ENCODE measurements around the gene PLAC1.

The PLAC1 gene

GRCh38 chrX:134602410-134602809 lies 55.9 kb downstream of the PLAC1 start:
- Histone ChIP-seq H3K4me3 (ENCODE audit: low read length) (no peak overlapping the region), H3K36me3 (ENCODE audit: insufficient read depth, low read depth, low read length) (no peaks in the 10 kb centered on the region), H3K9ac (ENCODE audit: low read depth, low read length) (no peak overlapping the region), H3K4me1 (ENCODE audit: insufficient read depth, low read length) (peaks cover 4% of the 10 kb centered on the region; the same call in 1 of the 2 replicates), H3K9me3 (ENCODE audit: insufficient read depth, low read depth, low read length) (no peaks in the 10 kb centered on the region), H3K27me3 (ENCODE audit: insufficient read depth, low read length) (no peaks in the 10 kb centered on the region), H3K27ac (ENCODE audit: low read length) (no peak overlapping the region)

- Histone ChIP-seq H3K4me1 (ENCODE audit: insufficient read depth, low read length) (peaks cover 4% of the 10 kb centered on the region; the same call in 1 of the 2 replicates), H3K9ac (ENCODE audit: low read depth, low read length) (no peak overlapping the region), H3K9me3 (ENCODE audit: insufficient read depth, low read depth, low read length) (no peaks in the 10 kb centered on the region), H3K4me3 (ENCODE audit: low read length) (no peak overlapping the region), H3K27ac (ENCODE audit: low read length) (no peak overlapping the region), H3K27me3 (ENCODE audit: insufficient read depth, low read length) (no peaks in the 10 kb centered on the region), H3K36me3 (ENCODE audit: insufficient read depth, low read depth, low read length) (no peaks in the 10 kb centered on the region)
Observed at GRCh38 chrX:134601240-134601765, 57.0 kb downstream of the PLAC1 start.

GRCh38 chrX:134600714-134601113 lies 57.6 kb downstream of the PLAC1 start:
- H3K4me1 ChIP-seq (ENCODE audit: insufficient read depth, low read length), result peaks cover 4% of the 10 kb centered on the region; the same call in 1 of the 2 replicates
- no peaks in the 10 kb centered on the region for H3K27me3 ChIP-seq (ENCODE audit: insufficient read depth, low read length)
- H3K9me3 ChIP-seq (ENCODE audit: insufficient read depth, low read depth, low read length), result no peaks in the 10 kb centered on the region
- no peaks in the 10 kb centered on the region for H3K36me3 ChIP-seq (ENCODE audit: insufficient read depth, low read depth, low read length)
- no peak overlapping the region for H3K9ac ChIP-seq (ENCODE audit: low read depth, low read length)
- no peak overlapping the region for H3K27ac ChIP-seq (ENCODE audit: low read length)
- H3K4me3 ChIP-seq (ENCODE audit: low read length), result no peak overlapping the region

GRCh38 chrX:134599184-134599914 lies 58.9 kb downstream of the PLAC1 start:
- H3K4me3 ChIP-seq (ENCODE audit: low read length), result no peak overlapping the region
- no peak overlapping the region for H3K27ac ChIP-seq (ENCODE audit: low read length)
- no peaks in the 10 kb centered on the region for H3K27me3 ChIP-seq (ENCODE audit: insufficient read depth, low read length)
- H3K9me3 ChIP-seq (ENCODE audit: insufficient read depth, low read depth, low read length), result no peaks in the 10 kb centered on the region
- H3K4me1 ChIP-seq (ENCODE audit: insufficient read depth, low read length), result peaks cover 2% of the 10 kb centered on the region; the same call in 1 of the 2 replicates
- H3K36me3 ChIP-seq (ENCODE audit: insufficient read depth, low read depth, low read length), result no peaks in the 10 kb centered on the region
- no peak overlapping the region for H3K9ac ChIP-seq (ENCODE audit: low read depth, low read length)

GRCh38 chrX:134592303-134592702 lies 66.0 kb downstream of the PLAC1 start:
- Histone ChIP-seq H3K27me3 (ENCODE audit: insufficient read depth, low read length) (no peaks in the 10 kb centered on the region), H3K36me3 (ENCODE audit: insufficient read depth, low read depth, low read length) (no peaks in the 10 kb centered on the region), H3K9me3 (ENCODE audit: insufficient read depth, low read depth, low read length) (no peaks in the 10 kb centered on the region), H3K4me1 (ENCODE audit: insufficient read depth, low read length) (no peaks in the 10 kb centered on the region), H3K4me3 (ENCODE audit: low read length) (no peak overlapping the region), H3K9ac (ENCODE audit: low read depth, low read length) (no peak overlapping the region), H3K27ac (ENCODE audit: low read length) (no peak overlapping the region)

GRCh38 chrX:134591502-134591901 lies 66.8 kb downstream of the PLAC1 start:
- H3K27ac ChIP-seq (ENCODE audit: low read length), result no peak overlapping the region
- no peaks in the 10 kb centered on the region for H3K4me1 ChIP-seq (ENCODE audit: insufficient read depth, low read length)

GRCh38 chrX:134588806-134589205 lies 69.5 kb downstream of the PLAC1 start:
- Histone ChIP-seq H3K4me3 (ENCODE audit: low read length) (no peak overlapping the region), H3K4me1 (ENCODE audit: insufficient read depth, low read length) (no peaks in the 10 kb centered on the region), H3K36me3 (ENCODE audit: insufficient read depth, low read depth, low read length) (no peaks in the 10 kb centered on the region), H3K9me3 (ENCODE audit: insufficient read depth, low read depth, low read length) (no peaks in the 10 kb centered on the region), H3K27ac (ENCODE audit: low read length) (no peak overlapping the region), H3K27me3 (ENCODE audit: insufficient read depth, low read length) (no peaks in the 10 kb centered on the region), H3K9ac (ENCODE audit: low read depth, low read length) (no peak overlapping the region)

More at GRCh38 chrX:134591502-134591901, 66.8 kb downstream of the PLAC1 start:
- no peaks in the 10 kb centered on the region for H3K27me3 ChIP-seq (ENCODE audit: insufficient read depth, low read length)
- H3K36me3 ChIP-seq (ENCODE audit: insufficient read depth, low read depth, low read length), result no peaks in the 10 kb centered on the region
- no peaks in the 10 kb centered on the region for H3K9me3 ChIP-seq (ENCODE audit: insufficient read depth, low read depth, low read length)
- H3K4me3 ChIP-seq (ENCODE audit: low read length), result no peak overlapping the region
- H3K9ac ChIP-seq (ENCODE audit: low read depth, low read length), result no peak overlapping the region

GRCh38 chrX:134580907-134581306 lies 77.4 kb downstream of the PLAC1 start:
- Histone ChIP-seq H3K36me3 (ENCODE audit: insufficient read depth, low read depth, low read length) (no peaks in the 10 kb centered on the region), H3K4me3 (ENCODE audit: low read length) (no peak overlapping the region), H3K27me3 (ENCODE audit: insufficient read depth, low read length) (no peaks in the 10 kb centered on the region), H3K4me1 (ENCODE audit: insufficient read depth, low read length) (no peaks in the 10 kb centered on the region), H3K9me3 (ENCODE audit: insufficient read depth, low read depth, low read length) (no peaks in the 10 kb centered on the region), H3K27ac (ENCODE audit: low read length) (no peak overlapping the region), H3K9ac (ENCODE audit: low read depth, low read length) (no peak overlapping the region)

- no peak overlapping the region for H3K27ac ChIP-seq (ENCODE audit: low read length)
- H3K27me3 ChIP-seq (ENCODE audit: insufficient read depth, low read length), result peaks cover 4% of the 10 kb centered on the region; the same call in 1 of the 2 replicates
- H3K4me3 ChIP-seq (ENCODE audit: low read length), result no peak overlapping the region
- H3K4me1 ChIP-seq (ENCODE audit: insufficient read depth, low read length), result peaks cover 14% of the 10 kb centered on the region; the same call in 1 of the 2 replicates
- H3K9ac ChIP-seq (ENCODE audit: low read depth, low read length), result no peak overlapping the region
- H3K36me3 ChIP-seq (ENCODE audit: insufficient read depth, low read depth, low read length), result no peaks in the 10 kb centered on the region
- no peaks in the 10 kb centered on the region for H3K9me3 ChIP-seq (ENCODE audit: insufficient read depth, low read depth, low read length)
Observed at GRCh38 chrX:134573683-134574035, 84.6 kb downstream of the PLAC1 start.

- H3K9me3 ChIP-seq (ENCODE audit: insufficient read depth, low read depth, low read length), result no peaks in the 10 kb centered on the region
- H3K4me1 ChIP-seq (ENCODE audit: insufficient read depth, low read length), result peaks cover 14% of the 10 kb centered on the region; the same call in 1 of the 2 replicates
- H3K9ac ChIP-seq (ENCODE audit: low read depth, low read length), result no peak overlapping the region
- no peaks in the 10 kb centered on the region for H3K36me3 ChIP-seq (ENCODE audit: insufficient read depth, low read depth, low read length)
- H3K27me3 ChIP-seq (ENCODE audit: insufficient read depth, low read length), result peaks cover 4% of the 10 kb centered on the region; the same call in 1 of the 2 replicates
- H3K27ac ChIP-seq (ENCODE audit: low read length), result no peak overlapping the region
- no peak overlapping the region for H3K4me3 ChIP-seq (ENCODE audit: low read length)
Observed at GRCh38 chrX:134572816-134573682, 85.2 kb downstream of the PLAC1 start.

GRCh38 chrX:134571796-134572195 lies 86.5 kb downstream of the PLAC1 start:
- H3K27ac ChIP-seq (ENCODE audit: low read length), result no peak overlapping the region
- peaks cover 14% of the 10 kb centered on the region; the same call in 1 of the 2 replicates for H3K4me1 ChIP-seq (ENCODE audit: insufficient read depth, low read length)
- H3K4me3 ChIP-seq (ENCODE audit: low read length), result no peak overlapping the region
- H3K27me3 ChIP-seq (ENCODE audit: insufficient read depth, low read length), result peaks cover 4% of the 10 kb centered on the region; the same call in 1 of the 2 replicates
- no peaks in the 10 kb centered on the region for H3K9me3 ChIP-seq (ENCODE audit: insufficient read depth, low read depth, low read length)
- H3K9ac ChIP-seq (ENCODE audit: low read depth, low read length), result no peak overlapping the region
- no peaks in the 10 kb centered on the region for H3K36me3 ChIP-seq (ENCODE audit: insufficient read depth, low read depth, low read length)
